GM21423 (cell line): Measurements from ENCODE around the gene KRT7.
"Not testable (repeated sequence)": the region's sequence is repeated elsewhere in the genome, so short reads cannot be mapped to it uniquely, and the experiment has no call there.

Experiments
- ATAC-seq: cut with Tn5 transposase; IDR thresholded peaks from one replicate; pipeline ENCODE4 v1.9.1; 2021; ENCODE audit warnings: mild to moderate bottlenecking, moderate library complexity; ENCODE audit not compliant: unreplicated experiment

Gene KRT7

GRCh38 chr12:52243856-52244614 is 11.0 kb downstream of the KRT7 start:
- peak; percentile 90 for ATAC-seq

DNA sequence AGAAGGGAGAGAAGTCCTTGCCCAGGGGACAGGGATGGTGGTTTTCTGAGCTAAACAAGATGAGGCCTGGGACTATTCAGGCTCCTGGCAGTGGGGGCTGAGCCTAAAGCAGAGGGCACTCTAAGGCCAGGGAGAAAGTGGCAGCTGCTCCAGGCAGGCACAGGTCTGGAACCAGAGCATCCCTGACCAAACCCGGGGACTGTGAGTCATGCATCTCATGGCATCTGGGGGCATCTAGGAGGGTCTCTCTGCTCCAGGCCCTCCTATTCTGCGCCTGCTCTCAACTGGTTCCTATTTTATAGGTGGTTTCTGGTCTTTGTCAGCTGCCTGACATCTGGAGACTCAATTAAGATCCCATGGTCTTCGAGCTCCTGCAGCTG is 11.6 kb downstream of the KRT7 start:
- ATAC-seq: no peak

- ATAC-seq: no peak
Observed at GRCh38 chr12:52245259-52245961, 12.4 kb downstream of the KRT7 start.

DNA sequence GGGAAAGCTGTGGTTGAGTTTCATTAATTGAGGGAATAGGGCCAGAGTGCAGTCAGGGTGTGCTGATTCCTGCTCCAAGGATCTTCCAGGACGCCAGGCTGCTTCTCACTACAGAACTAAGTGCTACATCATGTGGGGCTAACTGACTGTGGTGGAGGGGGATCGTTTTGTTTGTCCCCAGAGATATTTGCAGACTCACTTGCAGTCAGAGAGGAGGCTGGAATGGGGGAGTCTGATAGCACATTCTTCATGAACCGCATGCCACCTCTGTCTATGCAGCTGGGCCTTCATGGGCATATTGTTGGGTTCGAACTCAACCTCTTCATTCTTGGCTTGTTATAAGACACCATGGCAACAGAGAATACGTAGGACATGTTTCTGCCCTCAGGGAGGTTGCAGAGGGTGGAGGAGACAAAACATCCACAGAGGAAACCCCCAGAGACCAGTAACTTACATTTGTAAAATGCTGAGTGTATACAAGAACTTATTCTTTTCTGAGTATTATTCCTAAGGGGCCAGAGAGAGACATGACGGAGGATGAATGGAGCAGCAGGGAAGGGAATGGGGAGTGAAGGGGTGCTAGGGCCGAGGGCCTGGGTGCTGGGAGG is 13.0 kb downstream of the KRT7 start:
- ATAC-seq: no peak

DNA sequence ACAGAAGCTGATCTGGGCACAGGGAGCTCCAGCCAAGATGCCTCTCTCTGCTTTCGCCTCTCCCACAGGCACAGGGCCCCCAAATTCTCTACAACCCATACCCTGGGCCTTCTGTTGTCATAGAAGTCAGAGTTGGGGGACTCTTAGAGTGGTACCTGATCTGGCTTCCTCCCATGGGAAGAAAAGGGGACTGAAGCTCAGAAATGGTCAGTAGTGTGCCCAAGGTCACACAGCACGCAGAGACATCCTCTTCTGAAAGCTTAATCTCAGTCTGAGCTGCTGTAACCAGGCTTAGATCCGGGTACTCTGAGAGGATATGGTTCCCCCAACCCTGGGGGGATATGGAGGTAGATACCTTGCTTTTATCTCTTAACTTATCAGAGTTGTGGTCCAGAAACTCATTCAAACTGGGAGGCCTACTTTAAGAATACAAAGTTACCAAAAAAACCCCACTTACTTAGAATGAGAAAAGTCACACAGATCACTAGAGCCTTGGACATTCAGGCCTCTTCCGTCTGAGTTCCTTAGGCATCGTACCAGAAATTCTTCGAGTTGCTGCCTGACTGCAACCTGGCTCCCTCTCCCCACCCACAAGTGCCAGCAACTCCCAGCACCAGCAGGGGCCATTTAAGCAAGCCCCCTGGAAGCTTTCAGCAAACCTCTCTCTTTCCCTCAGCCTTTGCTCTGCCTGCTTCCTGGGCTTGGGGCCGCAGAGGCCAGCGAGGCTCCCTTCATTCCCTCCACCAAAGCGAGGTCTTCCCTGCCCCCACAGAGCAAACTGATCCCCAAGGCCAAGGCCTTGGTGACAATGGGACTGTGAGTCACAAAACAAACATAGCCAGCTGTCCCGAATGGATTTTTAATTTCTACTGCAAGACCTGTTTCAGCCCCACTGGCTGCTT is 13.9 kb downstream of the KRT7 start:
- no peak for ATAC-seq

GRCh38 chr12:52247622-52248540 is 14.8 kb downstream of the KRT7 start:
- ATAC-seq: no peak

DNA sequence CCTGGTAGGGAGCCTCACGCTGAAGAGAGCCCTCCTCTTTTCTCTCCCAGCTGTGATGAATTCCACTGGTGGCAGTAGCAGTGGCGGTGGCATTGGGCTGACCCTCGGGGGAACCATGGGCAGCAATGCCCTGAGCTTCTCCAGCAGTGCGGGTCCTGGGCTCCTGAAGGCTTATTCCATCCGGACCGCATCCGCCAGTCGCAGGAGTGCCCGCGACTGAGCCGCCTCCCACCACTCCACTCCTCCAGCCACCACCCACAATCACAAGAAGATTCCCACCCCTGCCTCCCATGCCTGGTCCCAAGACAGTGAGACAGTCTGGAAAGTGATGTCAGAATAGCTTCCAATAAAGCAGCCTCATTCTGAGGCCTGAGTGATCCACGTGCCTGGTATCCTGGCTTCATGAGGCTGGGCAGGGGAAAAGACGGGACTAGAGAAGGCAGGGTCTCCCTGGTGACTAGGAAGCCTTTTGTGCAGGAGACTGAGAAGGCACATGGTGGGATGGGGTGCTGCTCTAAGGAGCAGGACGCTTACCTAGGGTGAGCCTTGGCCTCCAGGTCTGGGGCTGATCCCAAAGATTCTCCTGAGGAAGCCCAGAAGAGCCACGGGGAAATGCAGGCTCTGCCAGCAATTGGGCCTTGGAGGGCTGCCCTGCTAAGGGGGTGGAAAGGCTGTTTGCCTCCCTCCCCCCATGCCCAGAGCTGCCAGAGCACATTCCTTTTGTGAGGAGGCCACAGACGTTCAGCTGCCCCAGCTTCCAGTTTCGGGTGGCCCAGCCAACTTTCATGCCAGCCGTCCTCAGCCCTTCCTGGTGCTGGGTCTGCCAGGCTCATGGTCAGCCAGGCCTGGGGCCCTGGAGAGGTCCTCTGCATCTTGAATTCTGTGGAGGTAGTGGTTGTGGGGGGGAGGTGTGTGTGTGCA is 15.8 kb downstream of the KRT7 start:
- no peak for ATAC-seq

GRCh38 chr12:52249511-52250047 is 16.5 kb downstream of the KRT7 start:
- no peak for ATAC-seq

DNA sequence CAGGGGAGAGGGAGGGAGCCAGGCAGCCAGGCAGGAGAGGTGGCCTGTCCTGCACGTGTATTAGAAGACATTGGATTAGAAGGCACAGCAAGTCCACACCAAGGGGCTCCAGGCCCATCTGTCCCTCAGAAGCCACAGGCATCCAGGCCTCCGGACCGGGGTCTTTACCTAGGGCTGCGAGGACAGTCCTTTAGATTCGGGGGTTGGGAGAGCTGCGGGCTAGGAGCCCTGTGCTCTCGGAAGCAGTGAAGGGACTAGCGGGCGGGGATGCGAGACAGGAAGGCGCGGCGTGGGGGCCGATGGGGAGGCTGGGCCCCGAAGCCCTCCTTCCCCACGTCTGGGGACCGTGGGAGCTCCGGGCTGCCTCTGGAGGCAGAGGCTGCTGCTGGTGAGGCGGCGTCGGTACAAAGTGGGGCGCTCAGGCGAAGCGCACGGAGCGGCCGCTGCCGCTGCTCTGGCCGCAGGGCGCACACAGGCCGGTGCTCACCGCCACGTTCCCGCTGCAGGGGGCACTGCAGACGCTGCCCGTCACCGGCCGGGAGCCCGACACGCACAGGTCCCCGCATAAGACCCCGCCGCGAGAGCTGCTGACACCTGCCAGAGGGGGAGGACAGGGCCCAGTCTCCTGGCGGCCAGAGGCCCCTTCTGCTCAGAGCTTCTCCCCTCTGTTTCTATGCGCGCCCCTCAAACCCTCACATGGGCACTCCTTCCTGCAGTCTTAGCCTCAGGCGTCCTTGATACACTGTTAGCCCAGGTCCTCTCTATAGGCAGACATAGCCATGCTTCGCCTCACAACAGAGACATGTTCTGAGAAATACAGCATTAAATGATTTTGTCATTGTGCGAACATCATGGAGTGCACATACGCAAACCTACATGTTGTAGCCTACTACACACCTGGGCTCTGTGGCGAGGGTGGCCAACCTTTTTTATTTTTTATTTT is 17.3 kb downstream of the KRT7 start:
- no peak for ATAC-seq

GRCh38 chr12:52251367-52252051 is 18.5 kb downstream of the KRT7 start:
- ATAC-seq: no peak

DNA sequence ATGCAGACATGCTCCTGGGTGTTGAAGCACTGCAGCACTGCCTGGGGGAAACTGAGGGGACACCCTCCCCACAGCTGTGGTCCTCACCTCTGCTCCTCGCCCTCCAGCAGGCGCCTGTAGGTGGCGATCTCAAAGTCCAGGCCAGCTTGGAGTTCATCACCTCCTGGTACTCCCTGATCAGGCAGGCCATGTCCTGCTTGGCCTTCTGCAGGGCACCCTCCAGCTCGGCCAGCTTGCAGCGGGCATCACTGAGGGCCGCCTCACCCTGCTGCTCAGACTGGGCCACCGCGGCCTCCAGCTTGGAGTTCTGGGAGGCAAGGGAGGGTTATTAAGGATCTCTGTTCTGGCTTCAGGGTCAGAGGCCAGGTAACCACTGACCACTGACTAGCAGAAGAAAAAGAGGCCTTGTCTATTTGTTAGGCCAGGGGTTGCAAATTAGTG is 19.2 kb downstream of the KRT7 start:
- not testable (repeated sequence) for ATAC-seq

GRCh38 chr12:52252728-52253343 is 19.8 kb downstream of the KRT7 start:
- no peak for ATAC-seq

DNA sequence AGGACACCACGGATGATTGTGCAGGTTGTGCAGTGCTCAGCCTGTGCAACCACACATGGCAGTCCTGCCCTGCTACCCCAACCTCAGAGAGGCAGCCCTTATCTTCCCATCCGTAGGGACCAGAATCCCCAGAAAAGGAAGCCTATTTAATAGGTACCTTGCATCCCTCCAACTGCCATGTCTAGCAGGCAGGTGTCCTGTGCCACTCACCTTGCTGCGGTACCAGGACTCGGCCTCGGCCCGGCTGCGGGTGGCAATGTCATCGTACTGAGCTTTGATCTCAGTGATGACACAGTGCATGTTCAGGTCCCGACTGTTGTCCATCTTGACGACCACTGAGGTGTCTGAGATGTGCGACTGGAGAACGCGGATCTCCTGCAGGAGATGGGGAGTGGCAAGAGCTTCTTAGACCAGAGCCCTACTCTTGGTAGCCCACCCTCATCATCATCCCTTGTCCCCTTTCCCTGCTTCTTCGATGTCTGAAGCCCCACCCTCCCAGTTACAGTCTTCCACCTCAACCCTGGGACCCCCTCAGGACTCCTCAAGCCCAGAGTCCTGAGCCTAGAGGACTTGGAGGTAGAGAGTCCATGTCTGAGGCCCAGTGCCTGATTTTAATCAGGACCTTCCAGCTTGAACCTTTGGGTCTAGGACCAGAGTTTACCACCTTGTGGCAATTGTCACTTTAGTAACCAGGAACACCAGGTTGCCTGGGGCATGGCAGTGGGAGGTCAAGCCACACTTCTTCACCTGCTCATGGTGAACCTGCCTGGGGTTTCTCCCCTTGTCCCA is 20.5 kb downstream of the KRT7 start:
- ATAC-seq: no peak

- no peak for ATAC-seq
Observed at GRCh38 chr12:52254180-52254964, 21.3 kb downstream of the KRT7 start.
